Measurements from ENCODE around the gene IFNLR1. TPM values are rescaled to one million over a fixed set of nuclear protein-coding genes. Genes with fewer than 3 reads are reported as not detected.

The IFNLR1 gene
- total and polyA plus RNA-seq, 12 donors: 1.8 to 11.5 (median 3.9) TPM

GRCh38 chr1:24105368-24106160 is 81.5 kb downstream of the IFNLR1 start:
- Histone ChIP-seq H3K9me3 (replicated peaks in 1 of 3) (no peaks in the 10 kb centered on the region), H3K4me3 (no peak overlapping the region), H3K27me3 (no peaks in the 10 kb centered on the region), H3K4me1 (replicated peaks in 1 of 2) (peaks cover 6 to 8% of the 10 kb centered on the region in 2 donors), H3K36me3 (replicated peaks in 1 of 2) (no peaks in the 10 kb centered on the region), H3K27ac (no peak overlapping the region)
- no peak for DNase-seq
- intact Hi-C loops (cut with DNase I): no loop called here
- 81 to 93% (median 86%) methylated on average over 7 to 19 of the region's 19 CpGs for WGBS, 4 donors
- TF ChIP-seq POLR2A (IDR thresholded peaks at IDR 0.05): no peak
- TF ChIP-seq, protein P1, sequence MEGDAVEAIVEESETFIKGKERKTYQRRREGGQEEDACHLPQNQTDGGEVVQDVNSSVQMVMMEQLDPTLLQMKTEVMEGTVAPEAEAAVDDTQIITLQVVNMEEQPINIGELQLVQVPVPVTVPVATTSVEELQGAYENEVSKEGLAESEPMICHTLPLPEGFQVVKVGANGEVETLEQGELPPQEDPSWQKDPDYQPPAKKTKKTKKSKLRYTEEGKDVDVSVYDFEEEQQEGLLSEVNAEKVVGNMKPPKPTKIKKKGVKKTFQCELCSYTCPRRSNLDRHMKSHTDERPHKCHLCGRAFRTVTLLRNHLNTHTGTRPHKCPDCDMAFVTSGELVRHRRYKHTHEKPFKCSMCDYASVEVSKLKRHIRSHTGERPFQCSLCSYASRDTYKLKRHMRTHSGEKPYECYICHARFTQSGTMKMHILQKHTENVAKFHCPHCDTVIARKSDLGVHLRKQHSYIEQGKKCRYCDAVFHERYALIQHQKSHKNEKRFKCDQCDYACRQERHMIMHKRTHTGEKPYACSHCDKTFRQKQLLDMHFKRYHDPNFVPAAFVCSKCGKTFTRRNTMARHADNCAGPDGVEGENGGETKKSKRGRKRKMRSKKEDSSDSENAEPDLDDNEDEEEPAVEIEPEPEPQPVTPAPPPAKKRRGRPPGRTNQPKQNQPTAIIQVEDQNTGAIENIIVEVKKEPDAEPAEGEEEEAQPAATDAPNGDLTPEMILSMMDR (IDR thresholded peaks at IDR 0.05): no peak

- intact Hi-C loops (cut with DNase I): no loop called here
- Histone ChIP-seq H3K36me3 (replicated peaks in 1 of 2) (no peaks in the 10 kb centered on the region), H3K4me3 (no peak overlapping the region), H3K4me1 (replicated peaks in 1 of 2) (peaks cover 6 to 8% of the 10 kb centered on the region in 2 donors), H3K27me3 (no peaks in the 10 kb centered on the region), H3K27ac (no peak overlapping the region), H3K9me3 (replicated peaks in 1 of 3) (no peaks in the 10 kb centered on the region)
- DNase-seq: no peak
- WGBS, 4 donors: 92 to 98% (median 95%) methylated on average over 3 to 7 of the region's 7 CpGs
- TF ChIP-seq, protein P1 (IDR thresholded peaks at IDR 0.05): no peak
- no peak for TF ChIP-seq POLR2A (IDR thresholded peaks at IDR 0.05)
These were observed 82.2 kb downstream of the IFNLR1 start for GRCh38 chr1:24104854-24105253.

Other genes with a start within 250 kb of the IFNLR1 start
- gene PNRC2, start 227.5 kb downstream of the IFNLR1 start, total RNA-seq: 100 to 1,000 TPM in 8 of 9 donors, 10 to 100 TPM in 1; 57.6 to 175 (median 137) TPM
- gene PNRC2, start 227.5 kb downstream of the IFNLR1 start, polyA plus RNA-seq: 100 to 1,000 TPM in 1 of 3 donors, 10 to 100 TPM in 2; 72.9 to 187 (median 81.0) TPM
- 100 to 1,000 TPM in 7 of 9 donors, 10 to 100 TPM in 2; 65.8 to 185 (median 107) TPM for gene SRSF10, start 207.0 kb downstream of the IFNLR1 start, total RNA-seq
- gene SRSF10, start 207.0 kb downstream of the IFNLR1 start, polyA plus RNA-seq: 100 to 1,000 TPM in 1 of 3 donors, 10 to 100 TPM in 2; 90.0 to 190 (median 99.0) TPM
- 1 to 10 TPM in 1 of 9 donors, under 1 TPM in 8; 0.11 to 7.0 (median 0.18) TPM for gene MYOM3, start 75.2 kb downstream of the IFNLR1 start, total RNA-seq
- under 1 TPM; 0.09 to 0.40 (median 0.30) TPM for gene MYOM3, start 75.2 kb downstream of the IFNLR1 start, polyA plus RNA-seq
- under 1 TPM in 7 of 9 donors, not detected in 2; 0.06 to 0.76 (median 0.28) TPM for gene IL22RA1, start 44.1 kb downstream of the IFNLR1 start, total RNA-seq
- under 1 TPM; 0.13 to 0.73 (median 0.24) TPM for gene IL22RA1, start 44.1 kb downstream of the IFNLR1 start, polyA plus RNA-seq
- under 1 TPM in 2 of 9 donors, not detected in 7; 0.17 to 0.20 TPM for gene GRHL3, start 132.1 kb upstream of the IFNLR1 start, total RNA-seq
- under 1 TPM in 2 of 3 donors, not detected in 1; 0.10 to 0.15 TPM for gene GRHL3, start 132.1 kb upstream of the IFNLR1 start, polyA plus RNA-seq
- gene STPG1, start 226.5 kb upstream of the IFNLR1 start, total RNA-seq: 1 to 10 TPM; 2.1 to 8.9 (median 5.5) TPM
- gene STPG1, start 226.5 kb upstream of the IFNLR1 start, polyA plus RNA-seq: 1 to 10 TPM; 5.4 to 8.6 (median 7.8) TPM
- gene NIPAL3, start 228.5 kb upstream of the IFNLR1 start, total RNA-seq: 10 to 100 TPM; 15.6 to 88.4 (median 29.4) TPM
- 1 to 10 TPM; 5.6 to 9.8 (median 8.8) TPM for gene NIPAL3, start 228.5 kb upstream of the IFNLR1 start, polyA plus RNA-seq